SK-N-SH treated with all-trans-retinoic acid at 6 μM for 48 hours (cell line): ENCODE data around the gene OSCAR.

Experiments used
- ATAC-seq: fragments of 200-7000 bp; cut with Tn5 transposase; 3 replicates; pipeline ENCODE4 v1.9.1; 2020; ENCODE audit warnings: mild to moderate bottlenecking, moderate library complexity
- ARNTL ChIP-seq: fragments of 450-650 bp; formaldehyde crosslinking; IDR thresholded peaks from 2 replicates; pipeline ENCODE4 v1.5.0; 2020; ENCODE audit warnings: low read depth, mild to moderate bottlenecking, moderate library complexity, borderline replicate concordance
- BACH2 ChIP-seq: fragments of 250-450 bp; sonication (Bioruptor Pico); IDR thresholded peaks from 2 replicates; pipeline ENCODE4 v1.9.0; 2021; ENCODE audit warnings: mild to moderate bottlenecking, borderline replicate concordance
- CREB5 ChIP-seq: fragments of 250-450 bp; sonication (Bioruptor Pico); IDR thresholded peaks from 2 replicates; pipeline ENCODE4 v1.5.1; 2020; ENCODE audit warnings: low read depth, mild to moderate bottlenecking, moderate library complexity
- CSDC2 ChIP-seq: fragments of 250-450 bp; sonication (Bioruptor Pico); IDR thresholded peaks from 2 replicates; pipeline ENCODE4 v1.5.0; 2020; ENCODE audit warnings: mild to moderate bottlenecking, moderate library complexity
- CSRNP3 ChIP-seq: fragments of 250-450 bp; sonication (Bioruptor Pico); IDR thresholded peaks from 2 replicates; pipeline ENCODE4 v1.5.1; 2021; ENCODE audit warnings: mild to moderate bottlenecking, moderate library complexity
- GLIS3 ChIP-seq: fragments of 250-450 bp; sonication (Bioruptor Pico); IDR thresholded peaks from 2 replicates; pipeline ENCODE4 v1.5.0; 2020; ENCODE audit warnings: mild to moderate bottlenecking, moderate library complexity
- ISL1 ChIP-seq: fragments of 250-450 bp; sonication (Bioruptor Pico); IDR thresholded peaks from 2 replicates; pipeline ENCODE4 v2.1.2; 2022; ENCODE audit warnings: mild to moderate bottlenecking, moderate library complexity
- OSR1 ChIP-seq: fragments of 250-450 bp; sonication (Bioruptor Pico); IDR thresholded peaks from 2 replicates; pipeline ENCODE4 v1.8.0; 2022; ENCODE audit warnings: moderate library complexity, mild to moderate bottlenecking, inconsistent platforms
- PATZ1 ChIP-seq: fragments of 250-450 bp; sonication (Bioruptor Pico); IDR thresholded peaks from 2 replicates; pipeline ENCODE4 v1.8.0; 2020; ENCODE audit warnings: mild to moderate bottlenecking, moderate library complexity, borderline replicate concordance
- POU6F1 ChIP-seq: fragments of 250-450 bp; sonication (Bioruptor Pico); IDR thresholded peaks from 2 replicates; pipeline ENCODE4 v1.8.0; 2021; ENCODE audit warnings: low read depth, mild to moderate bottlenecking, moderate library complexity, borderline replicate concordance
- PPARA ChIP-seq: fragments of 250-450 bp; sonication (Bioruptor Pico); IDR thresholded peaks from 2 replicates; pipeline ENCODE4 v1.5.0; 2020; ENCODE audit warnings: mild to moderate bottlenecking, borderline replicate concordance
- RARB ChIP-seq: fragments of 250-450 bp; sonication (Bioruptor Pico); IDR thresholded peaks from 2 replicates; pipeline ENCODE4 v1.8.0; 2021; ENCODE audit warnings: mild to moderate bottlenecking, moderate library complexity
- SNAI2 ChIP-seq: fragments of 250-450 bp; sonication (Bioruptor Pico); IDR thresholded peaks from 2 replicates; pipeline ENCODE4 v1.5.0; 2020; ENCODE audit warnings: mild to moderate bottlenecking, moderate library complexity
- TCF4 ChIP-seq: fragments of 250-450 bp; sonication (Bioruptor Pico); IDR thresholded peaks from 2 replicates; pipeline ENCODE4 v1.8.0; 2021; ENCODE audit warnings: mild to moderate bottlenecking, moderate library complexity, borderline replicate concordance
- TOX ChIP-seq: fragments of 250-450 bp; sonication (Bioruptor Pico); IDR thresholded peaks from 2 replicates; pipeline ENCODE4 v1.8.0; 2021; ENCODE audit warnings: mild to moderate bottlenecking, moderate library complexity, borderline replicate concordance
- TSHZ2 ChIP-seq: fragments of 250-450 bp; sonication (Bioruptor Pico); IDR thresholded peaks from 2 replicates; pipeline ENCODE4 v1.5.0; 2020; ENCODE audit warnings: mild to moderate bottlenecking, moderate library complexity
- ZC3H10 ChIP-seq: fragments of 250-450 bp; sonication (Bioruptor Pico); IDR thresholded peaks from 2 replicates; pipeline ENCODE4 v1.5.1; 2021; ENCODE audit warnings: mild to moderate bottlenecking, moderate library complexity
- ZFP3 ChIP-seq: fragments of 250-450 bp; sonication (Bioruptor Pico); IDR thresholded peaks from 2 replicates; pipeline ENCODE4 v1.5.0; 2020; ENCODE audit warnings: mild to moderate bottlenecking, moderate library complexity
- ZFP30 ChIP-seq: fragments of 450-650 bp; formaldehyde crosslinking; IDR thresholded peaks from 2 replicates; pipeline ENCODE4 v1.5.0; 2022; ENCODE audit warnings: mild to moderate bottlenecking, moderate library complexity
- ZNF565 ChIP-seq: fragments of 450-650 bp; formaldehyde crosslinking; conservative IDR thresholded peaks from 2 replicates; pipeline ENCODE4 v1.5.0; 2020; ENCODE audit warnings: low read depth, mild to moderate bottlenecking, moderate library complexity
- ZNF70 ChIP-seq: fragments of 450-650 bp; formaldehyde crosslinking; IDR thresholded peaks from 2 replicates; pipeline ENCODE4 v1.5.0; 2020; ENCODE audit warnings: mild to moderate bottlenecking, moderate library complexity
- ZNF8 ChIP-seq: fragments of 450-650 bp; formaldehyde crosslinking; IDR thresholded peaks from 2 replicates; pipeline ENCODE4 v1.5.0; 2020; ENCODE audit warnings: mild to moderate bottlenecking, moderate library complexity

OSCAR gene

GRCh38 chr19:54081032-54081431 lies 19.6 kb downstream of the OSCAR start, which contains the start of gene TARM1:
Gene TARM1, minus strand, starts transcription at chr19:54081365. Its CDS starts 25 bp downstream, at chr19:54081340.
- no peak for ATAC-seq
- no peak for TF ChIP-seq ARNTL (CRISPR knock-in tag)
- TF ChIP-seq TCF4 (CRISPR knock-in tag): no peak

- no peak for ATAC-seq
- TF ChIP-seq GLIS3: no peak
- no peak for TF ChIP-seq ZC3H10
- TF ChIP-seq ZNF565: no peak
- TF ChIP-seq ZNF8: no peak
- no peak for TF ChIP-seq ARNTL (CRISPR knock-in tag)
- no peak for TF ChIP-seq TOX (CRISPR knock-in tag)
- no peak for TF ChIP-seq ZNF70 (CRISPR knock-in tag)
- TF ChIP-seq RARB (CRISPR knock-in tag): no peak
- no peak for TF ChIP-seq CREB5 (CRISPR knock-in tag)
- no peak for TF ChIP-seq SNAI2 (CRISPR knock-in tag)
- no peak for TF ChIP-seq BACH2
Observed at GRCh38 chr19:54077334-54077733, 23.3 kb downstream of the OSCAR start.

GRCh38 chr19:54074851-54075250 lies 25.8 kb downstream of the OSCAR start:
- TF ChIP-seq ISL1 (CRISPR knock-in tag) (no peak), ARNTL (CRISPR knock-in tag) (no peak), PPARA (no peak), CREB5 (CRISPR knock-in tag) (no peak), BACH2 (no peak), ZFP3 (no peak), ZNF565 (no peak), TOX (CRISPR knock-in tag) (no peak), ZNF70 (CRISPR knock-in tag) (no peak), TSHZ2 (CRISPR knock-in tag) (no peak), PATZ1 (no peak), OSR1 (CRISPR knock-in tag) (no peak), ZC3H10 (no peak), CSDC2 (no peak), CSRNP3 (no peak), POU6F1 (CRISPR knock-in tag) (no peak), TCF4 (CRISPR knock-in tag) (no peak), ZFP30 (CRISPR knock-in tag) (no peak)
- TF ChIP-seq, all 23 proteins: peak for 0
- ATAC-seq: no peak
